Activated naive CD4-positive, alpha-beta T cell treated with anti-CD3 and anti-CD28 coated beads for 36 hours (primary cell): ENCODE data around the gene ARHGEF7. TPM values are rescaled to one million over a fixed set of nuclear protein-coding genes. Genes with fewer than 3 reads are reported as not detected.

ENCODE experiments used
- CTCF ChIA-PET: fragments of 350-600 bp; sonication (Branson Sonifier 250); formaldehyde crosslinking; loops from one replicate; lab custom pipeline; 2021; ENCODE audit warnings: antibody characterized with exemption; lab: Charles Lee
- DNase-seq: peaks from one replicate; pipeline ENCODE4 v3.0.0-alpha.2; 2020
- H3K27ac Mint-ChIP-seq: one replicate; pipeline ENCODE4 v1.8.0; 2021; ENCODE audit warnings: mild to moderate bottlenecking, mixed read lengths
- H3K27me3 Mint-ChIP-seq: one replicate; pipeline ENCODE4 v1.8.0; 2021; ENCODE audit warnings: low read depth, mixed read lengths
- H3K36me3 Mint-ChIP-seq: one replicate; pipeline ENCODE4 v1.8.0; 2021; ENCODE audit warnings: low read depth, mixed read lengths
- H3K4me1 Mint-ChIP-seq: one replicate; pipeline ENCODE4 v1.8.0; 2021; ENCODE audit warnings: low read depth, mixed read lengths
- H3K4me3 Mint-ChIP-seq: one replicate; pipeline ENCODE4 v1.8.0; 2021; ENCODE audit warnings: mild to moderate bottlenecking, moderate library complexity, mixed read lengths
- H3K9me3 Mint-ChIP-seq: one replicate; pipeline ENCODE4 v1.8.0; 2021; ENCODE audit warnings: mixed read lengths
- intact Hi-C: fragments of 100-400 bp; cut with micrococcal nuclease; formaldehyde crosslinking; loops from one replicate; pipeline ENCODE4 v1.15.1; 2023
- total RNA-seq, 2 experiments: library from RNA; stranded (reverse); gene quantifications; one replicate each; pipeline ENCODE4 v1.2.3, GENCODE V29; 2021

ARHGEF7 gene
- total RNA-seq, 2 experiments from 2014 or later, result 48.4 to 56.6 TPM

- H3K36me3 Mint-ChIP-seq, result peaks cover 2% of the 10 kb centered on the region
- H3K4me3 Mint-ChIP-seq, result no peak overlapping the region
- no peak overlapping the region for H3K27ac Mint-ChIP-seq
- H3K9me3 Mint-ChIP-seq, result peaks cover 1% of the 10 kb centered on the region
- peaks cover 2% of the 10 kb centered on the region for H3K4me1 Mint-ChIP-seq
- CTCF ChIA-PET, result interaction anchor here (0.6 kb wide), 1 partner anchor 1128 kb away, joined by 3 read pairs; no protein-coding TSS in a partner anchor
- no peak for DNase-seq
- H3K27me3 Mint-ChIP-seq, result no peaks in the 10 kb centered on the region
- intact Hi-C loops, result loop anchor here (10.0 kb wide), 1 partner anchor 265 kb away; no protein-coding TSS in a partner anchor
Observed at GRCh38 chr13:111339366-111340143, 224.4 kb downstream of the ARHGEF7 start.

- CTCF ChIA-PET, result no interaction called here
- Mint-ChIP-seq H3K27ac (no peak overlapping the region), H3K36me3 (peaks cover 2% of the 10 kb centered on the region), H3K4me3 (no peak overlapping the region), H3K27me3 (no peaks in the 10 kb centered on the region), H3K9me3 (peaks cover 1% of the 10 kb centered on the region), H3K4me1 (peaks cover 2% of the 10 kb centered on the region)
- intact Hi-C loops, result no loop called here
- no peak for DNase-seq
Observed at GRCh38 chr13:111341886-111342285, 226.8 kb downstream of the ARHGEF7 start.

- intact Hi-C loops, result no loop called here
- Mint-ChIP-seq H3K36me3 (peaks cover 2% of the 10 kb centered on the region), H3K4me1 (no peaks in the 10 kb centered on the region), H3K9me3 (peaks cover 1% of the 10 kb centered on the region), H3K27ac (no peak overlapping the region), H3K4me3 (no peak overlapping the region), H3K27me3 (no peaks in the 10 kb centered on the region)
- CTCF ChIA-PET, result no interaction called here
- DNase-seq, result no peak
Observed at GRCh38 chr13:111342721-111343120, 227.6 kb downstream of the ARHGEF7 start.

- peaks cover 1% of the 10 kb centered on the region for H3K9me3 Mint-ChIP-seq
- intact Hi-C loops, result no loop called here
- H3K36me3 Mint-ChIP-seq, result peaks cover 2% of the 10 kb centered on the region
- H3K27ac Mint-ChIP-seq, result no peak overlapping the region
- DNase-seq, result no peak
- no peaks in the 10 kb centered on the region for H3K27me3 Mint-ChIP-seq
- H3K4me1 Mint-ChIP-seq, result no peaks in the 10 kb centered on the region
- CTCF ChIA-PET, result no interaction called here
- no peak overlapping the region for H3K4me3 Mint-ChIP-seq
Observed at GRCh38 chr13:111343186-111343805, 228.2 kb downstream of the ARHGEF7 start.

DNA sequence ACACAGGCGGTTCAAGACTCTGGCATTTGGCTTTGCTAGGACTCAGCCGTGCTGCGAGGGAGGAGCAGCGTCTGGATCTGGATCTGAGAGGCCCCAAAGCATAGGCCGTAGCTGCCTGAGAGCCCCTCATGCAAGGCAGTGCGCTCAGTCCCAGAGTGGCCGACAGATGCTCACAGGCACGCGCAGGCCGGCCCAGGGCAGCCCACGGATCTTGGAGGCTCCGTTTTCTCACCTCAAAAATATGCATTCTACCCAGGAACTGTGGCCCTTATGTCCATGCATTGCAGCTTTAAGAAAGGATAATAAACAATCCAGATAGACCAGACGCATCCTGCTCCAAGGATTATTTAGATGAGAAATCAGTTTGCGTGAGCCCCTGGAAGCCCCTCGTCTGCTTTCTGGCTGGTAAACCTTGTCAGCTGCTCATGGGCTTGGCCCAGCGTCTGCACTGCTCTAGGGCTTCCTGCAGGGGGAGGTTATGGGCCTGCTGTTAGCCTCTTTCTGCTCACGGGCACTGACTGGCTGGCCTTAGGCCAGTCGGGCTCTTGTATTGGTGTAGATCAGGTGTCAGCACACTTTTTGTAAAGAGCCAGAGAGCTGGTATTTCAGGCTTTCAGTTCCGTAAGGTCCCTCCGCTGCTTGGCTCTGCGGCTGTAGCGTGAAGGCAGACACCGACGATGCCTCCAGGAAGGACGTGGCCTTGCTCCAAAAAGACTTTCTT is 229.5 kb downstream of the ARHGEF7 start:
- Mint-ChIP-seq H3K9me3 (peaks cover 1% of the 10 kb centered on the region), H3K36me3 (peaks cover under 1% of the 10 kb centered on the region), H3K27ac (no peak overlapping the region), H3K4me1 (no peaks in the 10 kb centered on the region), H3K4me3 (no peak overlapping the region), H3K27me3 (no peaks in the 10 kb centered on the region)
- no peak for DNase-seq
- intact Hi-C loops, result no loop called here
- CTCF ChIA-PET, result interaction anchor here (0.7 kb wide), 1 partner anchor 175 kb away, joined by 3 read pairs; no protein-coding TSS in a partner anchor

GRCh38 chr13:111345682-111346081 is 230.6 kb downstream of the ARHGEF7 start:
- Mint-ChIP-seq H3K27me3 (no peaks in the 10 kb centered on the region), H3K27ac (no peak overlapping the region), H3K4me1 (no peaks in the 10 kb centered on the region), H3K9me3 (no peaks in the 10 kb centered on the region), H3K4me3 (no peak overlapping the region), H3K36me3 (no peaks in the 10 kb centered on the region)
- CTCF ChIA-PET, result interaction anchor here (0.7 to 1.4 kb wide), 2 partner anchors 83 to 174 kb away, joined by 3 read pairs; no protein-coding TSS in a partner anchor
- intact Hi-C loops, result no loop called here
- no peak for DNase-seq

GRCh38 chr13:111346101-111346680 is 231.1 kb downstream of the ARHGEF7 start:
- CTCF ChIA-PET, result interaction anchor here (1.4 kb wide), 1 partner anchor 83 kb away, joined by 3 read pairs; no protein-coding TSS in a partner anchor
- H3K27ac Mint-ChIP-seq, result no peak overlapping the region

GRCh38 chr13:111347438-111347837 is 232.3 kb downstream of the ARHGEF7 start:
- Mint-ChIP-seq H3K4me3 (no peak overlapping the region), H3K4me1 (no peaks in the 10 kb centered on the region), H3K36me3 (no peaks in the 10 kb centered on the region), H3K27me3 (no peaks in the 10 kb centered on the region), H3K9me3 (no peaks in the 10 kb centered on the region), H3K27ac (no peak overlapping the region)
- intact Hi-C loops, result no loop called here
- DNase-seq, result no peak
- CTCF ChIA-PET, result no interaction called here

More at GRCh38 chr13:111346101-111346680, 231.1 kb downstream of the ARHGEF7 start:
- H3K4me1 Mint-ChIP-seq, result no peaks in the 10 kb centered on the region
- no peak for DNase-seq
- intact Hi-C loops, result no loop called here
- H3K4me3 Mint-ChIP-seq, result no peak overlapping the region
- H3K36me3 Mint-ChIP-seq, result no peaks in the 10 kb centered on the region
- no peaks in the 10 kb centered on the region for H3K27me3 Mint-ChIP-seq
- no peaks in the 10 kb centered on the region for H3K9me3 Mint-ChIP-seq

DNA sequence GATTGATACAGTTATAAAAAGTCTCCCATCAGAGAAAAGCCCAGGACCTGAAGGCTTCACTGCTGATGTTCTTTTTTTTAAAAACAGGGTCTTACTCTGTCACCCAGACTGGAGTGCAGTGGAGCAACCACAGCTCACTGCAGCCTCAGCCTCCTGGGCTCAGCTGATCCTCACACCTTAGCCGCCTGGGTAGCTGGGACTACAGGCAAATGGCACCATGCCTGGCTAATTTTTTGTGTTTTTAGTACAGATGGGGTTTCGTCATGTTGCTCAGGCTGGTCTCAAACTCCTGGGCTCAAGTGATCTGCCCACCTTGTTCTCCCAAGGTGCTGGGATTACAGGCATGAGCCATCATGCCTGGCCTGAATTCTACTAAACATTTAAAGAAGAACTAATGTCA is 238.4 kb downstream of the ARHGEF7 start:
- Mint-ChIP-seq H3K4me1 (peaks cover 5% of the 10 kb centered on the region), H3K4me3 (no peak overlapping the region), H3K36me3 (no peaks in the 10 kb centered on the region), H3K27ac (no peak overlapping the region), H3K9me3 (no peaks in the 10 kb centered on the region), H3K27me3 (no peaks in the 10 kb centered on the region)
- DNase-seq, result no peak
- intact Hi-C loops, result no loop called here
- CTCF ChIA-PET, result no interaction called here

- H3K27me3 Mint-ChIP-seq, result no peaks in the 10 kb centered on the region
- no peak for DNase-seq
Observed at GRCh38 chr13:111354789-111355188, 239.7 kb downstream of the ARHGEF7 start.

More at GRCh38 chr13:111354789-111355188, 239.7 kb downstream of the ARHGEF7 start:
- Mint-ChIP-seq H3K27ac (no peak overlapping the region), H3K4me1 (peaks cover 5% of the 10 kb centered on the region), H3K9me3 (no peaks in the 10 kb centered on the region), H3K36me3 (no peaks in the 10 kb centered on the region), H3K4me3 (no peak overlapping the region)
- intact Hi-C loops, result no loop called here
- CTCF ChIA-PET, result no interaction called here
